GM10248 (cell line): ENCODE measurements around the gene SPI1.

Experiments used
- CTCF ChIA-PET: fragments of 300-600 bp; sonication (Branson Sonifier 250); formaldehyde crosslinking; extraction: SDS; loops from one replicate; lab custom pipeline; 2021; ENCODE audit warnings: antibody characterized with exemption; lab: Yijun Ruan, JAX
- POLR2A ChIA-PET: fragments of 350-650 bp; sonication (Branson Sonifier 250); formaldehyde crosslinking; extraction: SDS; loops from one replicate; lab custom pipeline; 2020; ENCODE audit warnings: antibody characterized with exemption; lab: Yijun Ruan, JAX
- DNase-seq: peaks from one replicate; pipeline ENCODE4 v3.0.0; 2012; ENCODE audit errors: extremely low spot score
- TF ChIP-seq, protein P1 (sequence below): IDR thresholded peaks from 2 replicates; pipeline ENCODE4 v1.5.1; 2012; ENCODE audit warnings: mild to moderate bottlenecking, low read depth; ENCODE audit errors: extremely low read depth, missing control alignments, control extremely low read depth

Gene SPI1

DNA sequence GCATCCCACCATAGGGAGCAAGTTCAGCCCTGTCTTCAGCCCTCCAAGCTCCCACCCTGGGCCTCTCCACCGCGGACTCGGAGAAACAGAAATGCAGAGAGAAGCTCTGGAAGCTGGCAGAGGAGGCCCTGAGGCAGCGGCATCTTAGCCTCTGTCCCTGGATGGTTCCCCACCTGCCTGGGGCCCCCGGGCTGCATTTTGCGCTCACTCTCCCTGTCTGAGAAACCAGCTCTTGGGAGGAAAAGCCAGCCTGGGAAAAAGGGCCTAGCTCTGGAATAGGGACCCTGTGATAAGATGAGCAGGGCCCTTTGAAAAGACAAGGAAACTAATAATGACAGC is 12.0 kb upstream of the SPI1 start:
- DNase-seq = no peak
- CTCF ChIA-PET = interaction anchor here (1.0 to 10.0 kb wide), 6 partner anchors 8 to 53 kb away, joined by 3 to 92 read pairs (median 6); partner anchors contain the start of gene SLC39A13
- TF ChIP-seq, protein P1, sequence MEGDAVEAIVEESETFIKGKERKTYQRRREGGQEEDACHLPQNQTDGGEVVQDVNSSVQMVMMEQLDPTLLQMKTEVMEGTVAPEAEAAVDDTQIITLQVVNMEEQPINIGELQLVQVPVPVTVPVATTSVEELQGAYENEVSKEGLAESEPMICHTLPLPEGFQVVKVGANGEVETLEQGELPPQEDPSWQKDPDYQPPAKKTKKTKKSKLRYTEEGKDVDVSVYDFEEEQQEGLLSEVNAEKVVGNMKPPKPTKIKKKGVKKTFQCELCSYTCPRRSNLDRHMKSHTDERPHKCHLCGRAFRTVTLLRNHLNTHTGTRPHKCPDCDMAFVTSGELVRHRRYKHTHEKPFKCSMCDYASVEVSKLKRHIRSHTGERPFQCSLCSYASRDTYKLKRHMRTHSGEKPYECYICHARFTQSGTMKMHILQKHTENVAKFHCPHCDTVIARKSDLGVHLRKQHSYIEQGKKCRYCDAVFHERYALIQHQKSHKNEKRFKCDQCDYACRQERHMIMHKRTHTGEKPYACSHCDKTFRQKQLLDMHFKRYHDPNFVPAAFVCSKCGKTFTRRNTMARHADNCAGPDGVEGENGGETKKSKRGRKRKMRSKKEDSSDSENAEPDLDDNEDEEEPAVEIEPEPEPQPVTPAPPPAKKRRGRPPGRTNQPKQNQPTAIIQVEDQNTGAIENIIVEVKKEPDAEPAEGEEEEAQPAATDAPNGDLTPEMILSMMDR = no peak
- POLR2A ChIA-PET = no interaction called here

DNA sequence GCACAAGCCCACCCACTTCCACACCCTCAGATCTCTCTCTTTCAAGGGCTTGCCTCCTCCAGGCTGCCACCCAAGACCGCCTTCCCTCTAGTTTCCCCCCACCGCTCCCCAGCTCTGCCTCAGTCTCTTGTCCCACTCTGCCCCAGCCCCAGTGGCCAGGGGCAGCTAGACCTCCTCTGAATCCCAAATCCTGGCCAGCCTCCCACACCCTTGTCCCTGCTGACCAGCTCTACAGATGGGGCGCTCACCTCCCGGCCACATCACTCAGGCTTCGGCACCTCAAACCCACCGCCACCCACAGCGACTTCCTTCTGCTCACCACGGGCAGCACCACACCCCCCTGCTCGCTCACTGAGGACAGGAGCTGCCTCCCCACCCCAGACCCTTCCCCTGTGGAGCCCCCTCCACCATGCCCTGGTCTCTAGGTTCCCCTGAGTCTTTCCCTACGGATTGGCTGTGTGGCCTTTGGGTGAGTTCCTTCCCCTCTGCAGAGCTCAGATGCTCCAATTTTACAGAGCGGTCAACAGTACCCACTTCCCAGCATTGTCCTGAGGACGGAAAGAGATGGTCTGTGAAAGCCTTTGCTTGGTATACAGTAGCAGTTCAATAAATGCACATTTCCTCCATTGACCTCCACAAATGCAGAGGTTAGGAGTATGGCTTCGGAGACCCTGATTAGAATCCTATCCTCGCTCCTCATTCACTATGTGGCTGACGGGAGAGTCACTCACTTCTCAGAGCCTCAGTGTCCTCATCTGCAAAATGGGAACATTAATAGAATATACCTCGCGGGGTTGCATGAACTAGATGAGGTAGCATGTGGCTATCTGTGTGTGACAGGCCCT is 11.5 kb upstream of the SPI1 start:
- DNase-seq = no peak
- ChIA-PET CTCF (interaction anchor here (1.0 to 10.0 kb wide), 5 partner anchors 9 to 22 kb away, joined by 4 to 92 read pairs (median 5); partner anchors contain the start of gene SPI1), POLR2A (interaction anchor here (0.9 kb wide), 1 partner anchor 11 kb away, joined by 4 read pairs; the partner anchor contains the start of gene SPI1)
- TF ChIP-seq, protein P1 = no peak

DNA sequence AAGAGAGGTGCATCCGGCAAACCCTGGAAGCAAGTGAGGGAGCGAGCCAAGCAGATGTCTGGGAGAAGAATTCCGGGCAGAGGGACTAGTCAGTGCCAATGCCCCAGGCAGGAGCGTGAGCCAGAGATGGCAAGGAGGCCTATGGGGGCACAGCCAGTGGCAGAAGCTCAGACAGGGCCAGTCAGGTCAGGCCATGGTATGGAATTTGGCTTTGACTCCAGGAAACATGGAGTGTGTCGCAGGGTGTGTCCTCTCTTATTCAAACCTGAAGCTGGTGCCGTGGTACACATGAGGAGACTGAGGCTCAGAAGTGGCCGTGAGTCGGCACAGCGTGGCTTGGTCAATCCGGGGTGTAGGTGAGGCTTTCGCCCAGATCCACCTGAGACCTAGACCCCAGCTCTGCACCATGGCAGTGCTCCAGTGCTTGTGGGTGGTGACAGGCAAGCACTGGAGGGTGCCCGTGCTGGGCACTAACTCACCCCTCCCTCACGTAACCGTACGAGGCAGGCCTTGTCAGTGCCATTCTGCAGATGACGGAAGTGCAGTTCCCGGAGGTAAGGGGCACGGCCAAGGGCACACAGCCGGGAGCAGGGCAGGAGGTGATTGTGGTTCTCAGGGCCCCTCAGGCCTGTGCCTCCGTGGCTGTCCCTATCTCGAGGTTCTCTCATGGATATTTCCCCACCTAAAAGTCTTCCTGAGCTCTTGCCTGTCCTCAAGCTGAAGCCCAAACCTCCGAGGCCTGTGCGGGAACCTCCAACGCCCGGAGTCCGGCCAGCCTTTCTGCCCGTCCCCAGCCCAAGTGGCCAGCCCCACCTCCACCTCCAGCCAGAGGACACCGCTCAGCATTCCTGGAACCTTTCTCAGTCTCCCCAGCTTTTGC is 10.6 kb upstream of the SPI1 start:
- TF ChIP-seq, protein P1 = no peak
- POLR2A ChIA-PET = interaction anchor here (0.9 kb wide), 1 partner anchor 10 kb away, joined by 4 read pairs; the partner anchor contains the start of gene SPI1
- no peak for DNase-seq
- CTCF ChIA-PET = interaction anchor here (1.0 to 10.0 kb wide), 5 partner anchors 10 to 21 kb away, joined by 3 to 92 read pairs (median 5); partner anchors contain the start of gene SPI1

DNA sequence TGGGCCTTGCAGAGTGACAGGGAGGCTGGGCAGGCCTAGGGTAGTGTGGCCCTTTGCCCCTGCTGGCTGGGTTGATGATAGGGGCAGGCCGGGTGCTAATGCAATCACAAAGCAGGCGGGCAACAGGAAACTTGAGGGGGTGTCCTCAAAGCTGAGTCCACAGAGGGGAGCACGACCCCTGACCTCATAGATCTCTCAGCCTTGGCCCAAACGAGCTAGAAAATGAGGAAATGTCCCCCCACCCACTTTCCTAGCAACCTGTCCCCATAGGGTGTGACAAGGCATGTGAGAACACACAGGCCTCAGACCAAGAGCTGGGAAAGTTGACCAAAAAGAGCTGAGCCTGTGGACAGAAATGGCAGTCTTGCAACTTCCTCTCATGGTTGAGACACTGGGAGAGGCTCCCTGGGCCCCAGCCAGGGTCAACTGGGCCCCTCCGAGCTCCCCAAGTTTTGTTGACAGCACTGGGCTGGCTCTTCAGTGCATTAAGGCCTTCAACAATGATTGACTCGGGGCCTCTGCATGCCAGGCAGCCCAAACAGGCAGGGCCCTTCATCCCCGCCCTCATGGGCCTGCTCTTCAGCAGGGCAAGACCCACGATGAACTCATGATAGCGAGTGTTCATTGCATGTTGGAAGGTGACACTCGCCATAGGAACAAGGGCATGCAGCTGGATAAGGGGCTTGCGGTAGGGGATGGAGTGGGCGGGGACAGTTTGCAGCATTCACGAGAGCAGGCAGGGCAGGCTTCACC is 9.8 kb upstream of the SPI1 start:
- DNase-seq = no peak
- CTCF ChIA-PET = interaction anchor here (1.4 to 10.0 kb wide), 3 partner anchors 9 to 20 kb away, joined by 3 to 92 read pairs (median 5); partner anchors contain the start of gene SPI1
- POLR2A ChIA-PET = no interaction called here
- TF ChIP-seq, protein P1 = no peak

DNA sequence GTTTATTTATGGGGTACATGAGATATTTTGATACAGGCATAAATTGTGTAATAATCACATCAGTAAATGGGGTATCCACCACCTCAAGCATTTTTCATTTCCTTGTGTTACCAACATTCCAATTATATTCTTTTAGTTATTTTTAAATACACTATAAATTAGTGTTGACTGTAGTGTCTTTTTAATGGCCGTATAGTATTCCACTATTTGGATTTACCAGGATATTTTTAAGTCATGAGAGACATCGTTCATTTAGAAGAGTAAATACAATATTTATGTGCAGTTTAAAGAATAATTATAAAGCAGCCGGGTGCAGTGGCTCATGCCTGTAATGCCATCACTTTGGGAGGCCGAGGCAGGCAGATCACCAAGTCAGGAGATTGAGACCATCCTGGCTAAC is 6.2 kb upstream of the SPI1 start:
- ChIA-PET CTCF (no interaction called here), POLR2A (no interaction called here)
- TF ChIP-seq, protein P1 = no peak
- DNase-seq = no peak
